Measurements from ENCODE around the gene HNRNPAB. TPM values are rescaled to one million over a fixed set of nuclear protein-coding genes. Genes with fewer than 3 reads are reported as not detected.

The HNRNPAB gene
- total RNA-seq, 1 experiment from 2014 or later, result 547 TPM

DNA sequence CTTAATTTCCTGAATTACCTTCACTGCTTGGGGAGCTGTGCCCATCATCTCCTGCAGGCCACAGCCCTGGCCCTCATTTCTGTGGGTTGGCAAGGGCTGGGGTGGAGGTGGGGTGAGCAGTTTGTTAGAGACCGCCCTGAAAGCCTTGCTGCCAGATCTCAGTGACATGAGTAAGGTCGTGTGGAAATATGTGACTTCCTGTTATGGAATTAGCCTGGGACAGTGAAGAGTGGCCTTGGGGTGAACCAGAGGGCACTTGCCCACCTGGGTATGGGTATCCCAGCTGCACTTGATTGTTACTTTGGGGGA lies 2.5 kb upstream of the HNRNPAB start:
- peak overlapping the region in 1 of 2 experiments; percentile 16; a peak in 1 of 5 replicates for H3K4me3 Mint-ChIP-seq
- no peak overlapping the region for H3K27ac ChIP-seq (ENCODE audit: insufficient read length, low read depth, low read length)

More for the DNA sequence above, 2.5 kb upstream of the HNRNPAB start:
- Histone ChIP-seq H3K18ac (ENCODE audit: insufficient read length, low read depth, low read length) (no peak overlapping the region), H2AFZ (ENCODE audit: low read length) (no peak overlapping the region), H3K4me2 (ENCODE audit: insufficient read depth, insufficient read length, low read length) (no peak overlapping the region), H4K5ac (ENCODE audit: insufficient read length, low read depth, low read length) (no peak overlapping the region), H3K23me2 (ENCODE audit: insufficient read length, low read depth, low read length, poor library complexity, severe bottlenecking) (peaks cover 10% of the 10 kb centered on the region), H2BK20ac (ENCODE audit: low read depth, low read length, poor library complexity, severe bottlenecking) (no peak overlapping the region), H3K4ac (ENCODE audit: low read depth, low read length) (no peak overlapping the region), H3K79me2 (ENCODE audit: insufficient read depth, low read length) (peaks cover 18% of the 10 kb centered on the region), H4K91ac (ENCODE audit: insufficient read length, low read depth, low read length) (no peak overlapping the region), H2BK12ac (ENCODE audit: insufficient read length, low read depth, low read length) (no peak overlapping the region), H3K9ac (ENCODE audit: extremely low read depth, insufficient read length, low read length) (no peak overlapping the region), H3K56ac (ENCODE audit: insufficient read length, low read depth, low read length) (no peak overlapping the region), H3K27me3 (ENCODE audit: insufficient read depth, low read length) (no peaks in the 10 kb centered on the region), H3T11ph (ENCODE audit: low read length) (no peak overlapping the region), H3K23ac (ENCODE audit: insufficient read length, low read depth, low read length) (no peak overlapping the region), H4K20me1 (ENCODE audit: control insufficient read depth, insufficient read depth, insufficient read length) (peaks cover 2% of the 10 kb centered on the region), H2BK5ac (ENCODE audit: insufficient read length, low read length) (no peak overlapping the region), H2BK120ac (ENCODE audit: low read depth, low read length, poor library complexity, severe bottlenecking) (no peak overlapping the region), H3K79me1 (ENCODE audit: insufficient read depth, low read depth, low read length, poor library complexity, severe bottlenecking) (peaks cover 5% of the 10 kb centered on the region), H2AK5ac (ENCODE audit: insufficient read length, low read length) (no peak overlapping the region), H3K4me1 (ENCODE audit: insufficient read depth, low read length) (no peaks in the 10 kb centered on the region; the same call in 1 of the 2 replicates), H2BK15ac (ENCODE audit: low read depth, low read length) (no peak overlapping the region), H4K8ac (replicated peaks; ENCODE audit: insufficient read length, low read depth, low read length) (no peak overlapping the region), H3K9me3 (ENCODE audit: control insufficient read depth, low read depth, low read length) (no peaks in the 10 kb centered on the region), H3K14ac (ENCODE audit: insufficient read depth, low read length) (no peak overlapping the region)
- peak; percentile 18 for DNase-seq
- Mint-ChIP-seq H3K36me3 (ENCODE audit: insufficient read depth in 1 of 3, low read depth in 3 of 3) (peaks cover 16 to 19% (median 18%) of the 10 kb centered on the region in 3 experiments), H3K9me3 (peaks cover 2 to 8% of the 10 kb centered on the region in 2 experiments; a peak in 4 of 5 replicates), H3K4me1 (peaks cover 14 to 21% of the 10 kb centered on the region in 2 experiments), H3K27ac (0 out of 7 replicates have a peak overlapping the region, but pooled peaks of 1 of the 3 experiments have one; percentile 40), H3K27me3 (ENCODE audit: low read depth) (peaks cover 30% of the 10 kb centered on the region)
- TF ChIP-seq, protein P1, sequence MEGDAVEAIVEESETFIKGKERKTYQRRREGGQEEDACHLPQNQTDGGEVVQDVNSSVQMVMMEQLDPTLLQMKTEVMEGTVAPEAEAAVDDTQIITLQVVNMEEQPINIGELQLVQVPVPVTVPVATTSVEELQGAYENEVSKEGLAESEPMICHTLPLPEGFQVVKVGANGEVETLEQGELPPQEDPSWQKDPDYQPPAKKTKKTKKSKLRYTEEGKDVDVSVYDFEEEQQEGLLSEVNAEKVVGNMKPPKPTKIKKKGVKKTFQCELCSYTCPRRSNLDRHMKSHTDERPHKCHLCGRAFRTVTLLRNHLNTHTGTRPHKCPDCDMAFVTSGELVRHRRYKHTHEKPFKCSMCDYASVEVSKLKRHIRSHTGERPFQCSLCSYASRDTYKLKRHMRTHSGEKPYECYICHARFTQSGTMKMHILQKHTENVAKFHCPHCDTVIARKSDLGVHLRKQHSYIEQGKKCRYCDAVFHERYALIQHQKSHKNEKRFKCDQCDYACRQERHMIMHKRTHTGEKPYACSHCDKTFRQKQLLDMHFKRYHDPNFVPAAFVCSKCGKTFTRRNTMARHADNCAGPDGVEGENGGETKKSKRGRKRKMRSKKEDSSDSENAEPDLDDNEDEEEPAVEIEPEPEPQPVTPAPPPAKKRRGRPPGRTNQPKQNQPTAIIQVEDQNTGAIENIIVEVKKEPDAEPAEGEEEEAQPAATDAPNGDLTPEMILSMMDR (conservative IDR thresholded peaks at IDR 0.05), result no peak
- no CpG with 5 or more reads among the region's 2 CpGs for WGBS (ENCODE audit: extremely low coverage, insufficient read length, low lambda C conversion rate)
